Fibroblast of lung (primary cell): ENCODE data around the gene SLC25A42.

ENCODE experiments used
- EZH2 ChIP-seq: IDR thresholded peaks from 2 replicates; pipeline ENCODE4 v1.5.1; 2012; ENCODE audit warnings: low read length, control low read depth, mild to moderate bottlenecking; ENCODE audit errors: missing control alignments
- TF ChIP-seq, protein P1 (sequence below), 2 donors: IDR thresholded peaks in 1 of 2; conservative IDR thresholded peaks in 1 of 2; 1 replicate in 1 of 2; 2 replicates in 1 of 2; pipeline ENCODE4 v1.5.1; 2011 to 2012; ENCODE audit warnings: low read length in 2 of 2, control low read depth in 1 of 2, inconsistent platforms in 1 of 2, low read depth in 1 of 2, mild to moderate bottlenecking in 1 of 2

DNA sequence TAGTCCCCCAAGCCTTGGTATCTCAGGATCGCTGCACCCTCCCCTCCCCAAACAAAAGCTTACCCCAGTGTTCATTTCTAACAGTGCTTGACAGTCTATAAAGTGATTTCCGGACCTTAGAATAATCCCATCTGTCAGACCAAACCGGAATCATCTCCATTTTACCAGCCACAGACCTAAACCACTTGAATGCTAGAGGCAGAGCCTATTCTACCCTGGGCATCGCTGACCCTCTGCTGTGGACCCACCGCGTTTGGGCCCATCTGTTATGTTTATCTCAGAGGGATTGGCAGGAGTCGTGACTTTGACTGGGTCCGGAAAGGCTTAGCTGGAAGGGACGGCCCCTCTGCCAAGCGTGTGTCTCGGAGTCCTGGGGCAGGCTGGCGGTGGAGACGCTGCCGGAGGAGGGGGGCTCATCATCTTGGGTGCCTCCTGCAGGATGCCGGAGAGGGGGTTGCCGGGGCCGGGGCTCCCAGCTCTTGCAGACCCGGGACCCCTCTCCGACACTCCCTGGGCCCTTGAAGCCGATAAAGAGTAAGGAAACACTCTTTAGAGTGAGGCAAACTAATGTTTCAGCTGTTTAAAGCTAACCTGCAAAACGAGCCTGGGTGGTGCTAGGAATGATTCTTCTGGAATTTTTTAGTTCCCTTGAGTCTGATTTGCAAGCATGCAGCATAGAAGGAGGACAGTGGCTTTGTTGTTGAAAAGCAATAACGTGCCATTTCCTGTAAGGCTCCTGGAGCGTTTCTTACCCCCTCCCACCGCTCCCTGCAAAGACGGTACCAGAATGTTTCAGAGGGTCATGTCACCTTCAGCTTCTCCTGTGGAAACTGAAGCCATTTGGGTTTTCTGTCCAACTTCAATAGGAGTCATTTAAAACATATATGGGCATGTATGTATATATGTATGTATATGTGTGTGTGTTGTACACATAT lies 1.3 kb downstream of the SLC25A42 start:
- TF ChIP-seq, protein P1, sequence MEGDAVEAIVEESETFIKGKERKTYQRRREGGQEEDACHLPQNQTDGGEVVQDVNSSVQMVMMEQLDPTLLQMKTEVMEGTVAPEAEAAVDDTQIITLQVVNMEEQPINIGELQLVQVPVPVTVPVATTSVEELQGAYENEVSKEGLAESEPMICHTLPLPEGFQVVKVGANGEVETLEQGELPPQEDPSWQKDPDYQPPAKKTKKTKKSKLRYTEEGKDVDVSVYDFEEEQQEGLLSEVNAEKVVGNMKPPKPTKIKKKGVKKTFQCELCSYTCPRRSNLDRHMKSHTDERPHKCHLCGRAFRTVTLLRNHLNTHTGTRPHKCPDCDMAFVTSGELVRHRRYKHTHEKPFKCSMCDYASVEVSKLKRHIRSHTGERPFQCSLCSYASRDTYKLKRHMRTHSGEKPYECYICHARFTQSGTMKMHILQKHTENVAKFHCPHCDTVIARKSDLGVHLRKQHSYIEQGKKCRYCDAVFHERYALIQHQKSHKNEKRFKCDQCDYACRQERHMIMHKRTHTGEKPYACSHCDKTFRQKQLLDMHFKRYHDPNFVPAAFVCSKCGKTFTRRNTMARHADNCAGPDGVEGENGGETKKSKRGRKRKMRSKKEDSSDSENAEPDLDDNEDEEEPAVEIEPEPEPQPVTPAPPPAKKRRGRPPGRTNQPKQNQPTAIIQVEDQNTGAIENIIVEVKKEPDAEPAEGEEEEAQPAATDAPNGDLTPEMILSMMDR (conservative IDR thresholded peaks at IDR 0.05 in 1 of 2, IDR thresholded peaks at IDR 0.05 in 1 of 2; ENCODE audit: low read depth in 1 of 2, low read length in 2 of 2): no peak
- TF ChIP-seq EZH2: no peak
